ENCODE data around the gene CYP2C9.
"Not testable (repeated sequence)": the region's sequence is repeated elsewhere in the genome, so short reads cannot be mapped to it uniquely, and the experiment has no call there.

DNA sequence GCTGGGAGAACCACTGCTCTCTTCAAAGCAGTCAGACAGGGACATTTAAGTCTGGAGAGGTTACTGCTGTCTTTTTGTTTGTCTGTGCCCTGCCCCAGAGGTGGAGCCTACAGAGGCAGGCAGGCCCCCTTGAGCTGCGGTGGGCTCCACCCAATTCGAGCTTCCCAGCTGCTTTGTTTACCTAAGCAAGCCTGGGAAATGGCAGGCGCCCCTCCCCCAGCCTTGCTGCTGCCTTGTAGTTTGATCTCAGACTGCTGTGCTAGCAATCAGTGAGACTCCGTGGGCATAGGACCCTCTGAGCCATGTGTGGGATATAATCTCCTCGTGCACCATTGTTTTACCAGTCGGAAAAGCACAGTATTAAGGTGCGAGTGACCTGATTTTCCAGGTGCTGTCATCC lies 40.0 kb upstream of the CYP2C9 start:
- TF ChIP-seq ZSCAN29 (CRISPR knock-in tag; conservative IDR thresholded peaks at IDR 0.05); RBFOX2 (IDR thresholded peaks at IDR 0.05; ENCODE audit: low read depth, low read length); ZSCAN30 (CRISPR knock-in tag; IDR thresholded peaks at IDR 0.05): not testable (repeated sequence)

Measured in HepG2 (cell line).